Measurements from ENCODE around the gene ATXN7.
A peak's percentile ranks its signal among the peaks of the same experiment; 100 is the strongest.

ATXN7 gene

DNA sequence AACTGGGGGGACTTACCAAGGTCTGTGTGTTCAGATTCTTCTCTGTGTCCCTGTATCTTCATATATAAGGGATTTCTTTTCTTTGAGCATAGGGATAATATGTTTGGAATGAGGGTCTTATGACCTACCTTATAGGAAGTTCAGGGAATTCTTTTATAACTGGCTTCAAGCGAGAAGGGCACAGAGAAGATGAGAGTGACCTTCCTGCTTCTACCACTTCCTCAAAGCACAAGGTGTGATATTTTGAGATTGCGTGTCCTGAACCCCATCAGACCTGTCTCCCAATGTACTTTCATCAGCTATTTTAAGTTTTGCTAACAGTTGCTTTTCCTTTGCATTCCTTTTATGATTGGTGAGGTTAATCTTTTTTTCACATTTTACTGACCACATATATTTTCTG is 162.7 kb downstream of the ATXN7 start:
- DNase-seq: no peak

DNA sequence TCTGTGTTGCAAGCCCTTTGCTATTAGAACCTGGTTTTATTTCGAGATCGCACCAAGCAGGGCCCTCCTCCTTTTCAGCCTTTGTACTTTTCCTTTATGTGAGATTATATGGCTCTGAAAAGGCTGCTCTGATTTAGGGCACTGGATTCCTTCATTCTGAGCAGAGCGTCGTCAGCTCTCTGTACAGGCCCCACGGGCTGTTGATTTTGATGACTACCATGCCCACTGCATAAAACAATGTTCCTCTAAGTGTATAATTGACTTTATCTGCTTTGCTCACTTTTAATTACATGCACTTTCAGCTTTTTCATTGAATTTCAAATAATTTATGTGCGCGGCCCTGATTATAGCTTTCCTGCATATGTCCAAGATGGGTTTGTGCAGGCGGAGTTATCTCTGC is 164.0 kb downstream of the ATXN7 start:
- no peak for DNase-seq

DNA sequence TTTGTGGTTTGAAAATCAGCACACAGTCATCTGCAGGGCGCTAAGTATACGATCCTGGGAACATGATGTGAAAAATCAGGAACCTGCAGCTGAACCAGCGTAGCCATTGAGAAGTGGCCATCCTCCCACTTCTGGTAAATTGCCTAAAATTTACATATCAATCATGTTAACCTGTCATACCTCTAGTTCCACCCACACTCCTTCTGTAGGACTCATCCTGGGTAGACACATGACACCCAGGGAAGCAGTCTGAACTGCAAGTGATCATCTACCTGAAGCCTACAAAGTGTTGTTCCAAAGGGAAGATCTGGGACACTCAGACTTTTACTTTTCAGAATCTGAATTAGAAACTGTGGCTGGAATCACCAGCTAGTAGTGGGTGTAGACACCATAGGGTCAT is 165.1 kb downstream of the ATXN7 start:
- DNase-seq: no peak

DNA sequence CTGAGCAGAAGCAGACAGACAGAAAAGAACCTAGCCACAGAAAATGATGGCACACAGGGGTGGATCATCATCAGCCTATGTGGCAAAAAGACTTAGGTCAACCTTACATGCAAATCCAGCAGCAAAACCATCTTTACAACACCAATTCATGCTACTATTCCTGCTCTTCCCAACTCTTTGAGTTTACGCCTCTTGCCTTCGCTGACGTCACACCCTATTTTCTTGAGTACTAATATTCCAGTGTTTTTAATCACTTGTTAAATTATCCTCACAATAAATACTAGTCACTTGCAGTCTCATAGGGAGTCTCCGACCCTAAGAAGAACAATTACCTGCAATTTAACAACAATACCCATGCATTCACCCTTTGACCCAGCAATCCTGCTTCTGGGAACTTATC is 165.6 kb downstream of the ATXN7 start:
- DNase-seq: no peak

DNA sequence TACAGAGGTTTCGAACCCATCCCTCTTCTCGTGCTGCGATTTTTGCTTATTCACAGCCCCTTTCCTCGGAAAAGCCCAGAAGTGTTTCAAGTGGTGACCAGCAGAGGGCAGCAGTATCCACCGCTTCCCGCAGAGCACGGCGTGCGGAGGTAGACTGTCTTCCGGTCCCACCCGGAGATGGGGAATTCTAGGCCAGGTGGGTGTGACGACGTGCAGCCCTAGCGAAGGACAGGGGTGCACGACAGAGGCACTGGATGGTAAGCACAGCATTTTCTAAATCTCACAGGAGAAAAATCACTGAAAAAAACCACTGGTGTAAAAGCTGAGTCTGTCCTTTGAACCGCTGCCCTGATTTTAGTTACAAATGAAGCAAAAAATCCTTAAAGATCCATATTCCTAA is 167.1 kb downstream of the ATXN7 start:
- peak; percentile 28 to 53 for DNase-seq

DNA sequence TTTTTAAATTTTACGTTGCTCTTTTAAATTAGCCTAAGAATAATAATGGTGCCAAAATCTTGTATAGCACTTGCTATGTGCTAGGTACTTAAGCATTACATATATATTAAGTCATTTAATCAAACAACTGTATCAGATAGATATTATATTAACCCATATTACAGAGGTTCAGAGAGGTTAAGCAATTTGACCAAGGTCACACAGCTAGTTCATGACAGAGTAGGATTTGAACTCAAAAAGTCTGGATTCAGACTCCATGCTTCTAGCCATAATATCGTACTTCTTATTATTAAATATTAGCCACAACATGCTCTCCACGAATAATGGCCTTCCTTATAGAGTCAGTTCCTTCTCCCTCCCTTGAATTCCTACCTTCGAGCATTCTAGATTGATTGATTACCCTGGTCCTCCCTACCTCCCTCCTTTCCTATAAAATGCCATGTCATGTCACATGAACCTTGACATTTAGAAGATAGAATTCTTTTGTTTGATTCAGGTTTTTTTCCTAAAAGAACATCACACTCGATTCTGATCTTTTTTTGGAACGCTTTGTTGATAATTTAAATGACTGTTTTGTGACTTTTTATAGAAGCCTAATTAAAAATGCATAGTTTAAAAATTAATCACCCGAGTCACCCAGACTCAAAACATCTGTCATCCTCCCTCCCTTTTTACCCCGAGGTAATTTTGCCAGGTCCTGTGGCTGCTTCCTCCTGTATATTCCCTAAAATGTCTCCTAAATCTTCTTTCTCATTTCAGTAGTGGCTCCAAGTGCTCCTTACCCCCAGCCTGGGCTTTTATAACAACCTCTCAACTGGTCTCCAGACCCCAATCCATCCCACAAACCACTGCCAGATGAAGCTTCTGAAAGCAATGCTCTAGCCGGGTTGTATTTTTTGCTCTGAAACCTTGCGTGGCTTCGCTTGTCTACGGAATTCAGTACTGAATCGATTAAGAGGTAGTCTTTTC is 168.2 kb downstream of the ATXN7 start:
- no peak for DNase-seq

DNA sequence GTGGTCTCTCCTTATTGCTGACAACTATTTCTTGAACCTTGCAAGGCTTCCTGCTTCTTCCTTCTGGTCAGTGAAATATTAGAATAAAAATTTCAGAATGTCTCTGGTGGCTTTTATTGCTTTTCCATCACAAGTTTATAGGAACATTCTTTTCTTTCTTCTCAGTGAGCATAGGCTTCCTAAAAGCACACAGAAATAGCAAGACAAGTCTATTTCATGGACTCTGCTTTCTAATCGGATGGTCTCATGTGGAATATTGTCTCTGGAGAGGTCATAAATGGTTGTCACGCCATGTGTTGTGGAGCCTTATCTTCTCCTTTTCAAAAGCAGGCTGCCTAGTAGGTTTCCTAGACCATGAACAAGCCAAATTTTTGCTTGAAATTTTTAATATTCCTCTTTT is 169.4 kb downstream of the ATXN7 start:
- no peak for DNase-seq

DNA sequence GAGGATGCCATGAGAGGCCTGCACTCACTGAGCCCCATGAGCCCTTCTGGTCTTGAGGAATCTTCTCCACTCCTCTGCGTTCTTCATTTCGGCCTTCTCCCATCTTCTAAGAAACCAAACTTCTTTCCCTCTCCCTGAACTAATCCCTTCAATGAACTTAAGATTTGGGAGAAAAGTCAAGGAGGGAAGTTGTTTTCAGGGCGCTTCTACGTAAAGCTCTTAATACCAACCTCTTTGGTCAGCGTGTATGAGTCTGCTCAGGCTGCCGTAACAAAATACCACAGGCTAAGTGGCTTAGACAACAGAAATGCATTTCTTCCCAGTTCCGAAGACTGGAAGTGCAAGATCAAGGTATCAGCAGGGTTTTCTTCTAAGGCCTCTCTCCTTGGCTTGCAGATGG is 173.4 kb downstream of the ATXN7 start:
- no peak for DNase-seq

DNA sequence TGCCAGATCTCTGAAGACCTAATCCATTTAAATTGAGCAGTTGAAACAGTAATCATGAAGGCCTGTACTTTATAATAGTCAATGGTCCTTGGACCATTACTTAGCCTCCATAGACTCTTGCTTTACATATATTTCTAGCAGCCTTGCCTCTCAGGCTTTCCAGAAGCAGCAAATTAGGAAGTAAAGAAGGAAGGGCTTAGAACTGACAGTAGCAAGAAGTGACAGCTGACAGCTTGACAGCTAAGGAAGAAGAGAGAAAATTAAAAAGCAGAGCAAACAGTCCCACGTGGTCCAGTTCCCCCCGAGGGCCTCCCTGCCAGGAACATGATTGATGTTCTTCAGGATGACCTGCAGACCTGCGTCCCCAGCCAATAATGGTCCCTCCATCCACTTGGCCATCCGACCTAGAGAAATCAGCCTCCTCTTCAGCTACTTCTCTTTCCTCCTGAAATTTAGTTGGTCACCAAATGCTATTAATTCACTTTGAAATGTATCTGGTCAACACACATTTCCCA is 174.6 kb downstream of the ATXN7 start:
- no peak for DNase-seq

DNA sequence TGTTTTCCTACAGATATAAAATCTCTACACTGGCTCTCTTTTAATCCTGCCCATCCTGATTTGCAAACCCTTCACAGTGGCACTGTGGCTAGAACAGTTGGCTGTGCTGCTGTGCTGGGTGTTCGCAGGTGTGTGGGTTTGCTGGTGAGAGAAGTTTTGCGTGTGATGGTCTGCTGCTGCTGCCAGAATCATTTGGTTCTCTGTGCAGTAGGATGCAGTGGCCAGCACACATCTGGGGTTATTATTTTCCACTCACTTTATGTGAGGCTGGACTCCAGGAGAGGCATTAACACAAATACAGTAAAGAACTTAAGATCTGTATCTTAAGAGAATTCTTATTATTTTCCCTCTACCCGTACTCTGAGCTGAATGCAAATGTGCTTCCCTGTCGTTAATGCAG is 175.7 kb downstream of the ATXN7 start:
- no peak for DNase-seq

DNA sequence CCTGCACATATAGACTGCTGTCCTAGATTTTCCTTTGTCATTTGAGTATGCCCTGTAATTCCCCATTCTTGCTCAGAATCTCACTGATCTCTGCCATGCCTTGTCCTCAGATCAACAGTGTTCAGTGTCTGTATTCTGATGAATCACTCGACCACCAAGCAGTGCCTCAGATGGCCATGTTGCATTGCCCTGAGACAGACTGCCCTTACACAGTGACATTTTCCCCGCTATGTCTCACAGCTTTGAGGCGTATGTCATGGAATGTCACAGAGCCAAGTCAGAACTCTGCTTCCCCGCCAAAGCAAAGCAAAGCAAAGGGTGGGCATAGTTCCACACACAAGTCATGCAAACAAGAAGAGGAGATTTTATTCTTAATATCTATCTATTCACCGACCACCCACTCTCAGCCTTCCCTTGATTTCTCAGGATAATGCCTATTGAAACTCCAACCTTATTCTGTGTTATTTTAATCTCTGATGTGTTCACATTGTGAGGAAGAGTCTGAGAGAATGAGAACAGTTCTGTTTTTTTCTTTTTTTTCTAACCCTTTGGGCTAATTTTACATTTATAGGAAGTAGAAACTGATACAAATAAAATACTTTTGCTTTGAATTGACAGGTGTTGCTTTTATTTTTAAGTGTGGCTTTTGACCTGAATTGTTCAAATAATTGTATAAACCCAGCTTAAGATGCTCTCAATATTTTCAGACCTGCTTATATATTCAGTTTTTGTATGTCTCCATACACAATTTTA is 176.5 kb downstream of the ATXN7 start:
- no peak for DNase-seq

DNA sequence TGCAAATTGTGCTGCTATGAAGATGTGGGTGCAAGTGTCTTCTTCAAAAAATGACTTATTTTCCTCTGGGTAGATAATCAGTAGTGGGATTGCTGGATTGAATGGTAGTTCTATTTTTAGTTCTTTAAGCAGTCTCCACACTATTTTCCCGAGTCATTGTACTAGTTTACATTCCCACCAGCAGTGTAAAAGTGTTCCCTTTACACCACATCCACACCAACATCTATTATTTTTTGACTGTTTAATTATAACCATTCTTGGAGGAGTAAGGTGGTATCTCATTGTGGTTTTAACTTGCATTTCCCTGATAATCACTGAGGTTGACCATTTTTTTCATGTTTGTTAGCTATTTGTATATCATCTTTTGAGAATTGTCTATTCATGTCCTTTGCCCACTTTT is 179.3 kb downstream of the ATXN7 start:
- no peak for DNase-seq

DNA sequence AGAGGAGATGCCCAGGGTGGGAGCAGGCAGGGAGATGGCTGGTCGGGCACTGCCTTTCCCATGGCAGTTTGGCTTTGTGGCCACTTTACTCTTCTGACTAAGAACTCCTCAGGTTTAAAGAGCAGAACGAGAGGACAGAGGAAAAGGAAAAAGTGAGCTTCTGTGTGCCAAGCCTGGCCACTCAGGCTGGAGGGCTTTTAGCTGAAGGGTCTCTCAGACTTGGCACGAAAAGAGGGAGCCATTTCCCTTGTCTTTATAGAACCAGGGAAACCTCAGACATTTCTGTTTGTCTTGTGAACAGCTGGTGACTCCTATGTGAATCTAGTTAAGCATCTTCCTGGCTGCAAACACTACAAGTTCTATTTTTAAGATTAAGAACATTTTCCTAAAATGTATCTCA is 182.9 kb downstream of the ATXN7 start:
- DNase-seq: no peak

DNA sequence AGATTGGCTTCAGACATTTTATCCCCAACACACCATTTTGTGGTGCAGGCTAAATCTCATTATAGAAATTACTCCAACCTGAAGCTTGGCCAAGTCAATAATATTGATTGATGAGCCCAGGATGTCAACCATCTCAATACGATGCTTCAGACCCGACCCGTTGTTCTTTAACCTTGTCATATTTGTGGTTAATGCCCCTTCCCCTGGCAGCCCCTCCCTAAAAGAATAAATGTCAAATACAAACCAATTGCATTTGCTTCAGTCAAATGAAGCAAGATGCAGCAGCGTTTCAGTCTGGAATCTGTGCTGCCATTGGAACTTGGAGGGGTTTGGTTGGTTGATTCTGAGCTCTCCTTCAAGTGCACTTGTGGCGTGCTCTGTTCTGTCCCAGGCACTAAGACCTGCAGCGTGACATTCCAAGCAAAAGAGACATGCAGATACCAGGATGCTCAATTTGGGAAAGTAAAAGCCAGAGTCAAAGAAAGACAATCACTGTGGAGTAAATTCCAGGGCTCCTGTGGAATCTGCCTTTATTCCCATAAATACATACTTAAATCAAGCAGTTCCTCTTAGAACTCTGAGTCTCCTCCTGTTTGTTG is 183.4 kb downstream of the ATXN7 start:
- DNase-seq: no peak

DNA sequence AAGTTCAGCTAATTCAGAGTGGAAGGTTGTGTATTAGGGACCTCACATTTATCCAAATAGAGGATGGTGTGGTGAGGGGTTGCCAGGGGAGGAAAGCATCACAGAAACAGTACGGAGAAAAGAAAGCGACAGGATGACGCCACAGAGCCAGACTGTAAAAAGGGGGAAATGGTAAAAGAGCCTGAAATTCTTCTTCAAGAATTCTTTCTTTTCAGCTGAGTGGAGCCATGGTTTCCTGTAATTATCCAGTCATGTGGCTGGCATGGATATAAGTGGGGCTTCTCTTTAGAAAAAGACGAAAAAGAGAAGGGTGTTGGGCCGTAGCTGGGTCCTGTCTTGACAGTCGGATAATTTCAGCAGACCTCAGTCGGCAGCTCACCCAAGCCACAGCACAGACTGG is 184.1 kb downstream of the ATXN7 start:
- DNase-seq: no peak

DNA sequence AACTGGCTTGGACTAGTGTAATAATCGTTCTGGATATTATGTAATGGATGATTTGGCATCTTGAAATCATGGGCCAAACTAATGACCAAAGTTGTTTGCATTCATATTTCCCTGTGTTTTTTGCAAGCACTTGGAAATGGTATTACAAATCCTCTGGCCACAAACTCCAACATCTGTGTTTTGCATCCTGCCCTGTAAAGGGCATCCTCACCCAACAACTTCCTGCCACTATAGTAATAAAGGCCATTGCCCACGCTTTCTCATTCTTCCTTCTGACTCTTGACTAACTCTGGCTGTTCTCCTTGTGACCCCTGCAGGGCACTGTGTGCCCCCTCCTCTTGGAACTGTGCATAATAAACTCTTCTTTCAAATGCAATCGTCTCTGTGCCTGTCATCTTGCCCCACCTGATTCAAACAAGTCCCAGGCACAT is 185.0 kb downstream of the ATXN7 start:
- DNase-seq: no peak

DNA sequence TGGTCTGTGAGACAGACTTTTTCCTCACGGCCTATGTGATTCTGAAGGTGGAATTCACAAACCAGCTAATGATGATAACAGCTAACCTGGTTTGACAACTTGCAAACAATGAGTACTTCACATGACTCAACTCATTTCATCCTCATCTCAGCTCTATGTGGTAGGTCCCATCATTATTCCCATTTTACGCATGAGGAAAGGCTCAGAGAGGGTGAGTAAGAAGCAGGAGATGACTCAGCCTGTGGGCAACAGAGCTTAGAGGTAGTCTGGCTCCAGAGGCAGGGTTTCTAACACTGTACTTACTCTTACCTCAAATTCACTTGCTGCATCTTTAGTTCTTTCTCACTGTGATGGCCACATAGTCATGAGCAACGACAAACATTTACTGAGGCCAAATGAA is 185.5 kb downstream of the ATXN7 start:
- no peak for DNase-seq

DNA sequence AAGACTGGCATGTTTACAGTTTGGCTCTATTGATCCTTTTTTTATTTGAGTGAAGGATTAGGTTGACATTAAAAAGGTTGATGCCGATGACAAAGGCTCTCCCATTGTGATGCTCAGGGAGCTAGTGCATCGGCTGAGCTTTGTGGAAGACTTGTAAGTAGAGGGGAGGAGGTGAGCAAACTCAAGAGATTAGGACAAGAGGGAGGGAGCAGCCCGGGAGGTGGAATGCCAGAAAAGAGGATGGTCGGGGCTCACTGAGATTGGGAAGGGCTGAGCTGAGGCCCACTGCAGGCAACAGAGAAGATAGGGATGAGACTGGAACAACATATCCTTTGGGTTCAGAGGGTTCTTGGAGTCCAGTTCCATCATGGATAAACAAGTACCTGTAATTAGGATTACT is 186.2 kb downstream of the ATXN7 start:
- no peak for DNase-seq
